Lower lobe of right lung (tissue), 2 donors: Measurements from ENCODE around the gene RBM28. TPM values are rescaled to one million over a fixed set of nuclear protein-coding genes. Genes with fewer than 3 reads are reported as not detected.

Experiments
- ATAC-seq, 2 donors: fragments of 200-7000 bp; cut with Tn5 transposase; one replicate each; pipeline ENCODE4 v1.9.1; 2020 to 2022; ENCODE audit warnings: mild to moderate bottlenecking in 2 of 2, moderate library complexity in 2 of 2
- DNase-seq: peaks from one replicate; pipeline ENCODE4 v3.0.0-alpha.2; 2020
- H3K27ac ChIP-seq: fragments of 200-600 bp; one replicate; pipeline ENCODE4 v1.8.0; 2022
- H3K27me3 ChIP-seq: fragments of 200-600 bp; one replicate; pipeline ENCODE4 v1.8.0; 2022; ENCODE audit warnings: low read depth
- H3K36me3 ChIP-seq: fragments of 200-600 bp; one replicate; pipeline ENCODE4 v1.8.0; 2022; ENCODE audit warnings: mild to moderate bottlenecking
- H3K4me1 ChIP-seq: fragments of 200-600 bp; one replicate; pipeline ENCODE4 v1.8.0; 2022
- H3K4me3 ChIP-seq: fragments of 200-600 bp; one replicate; pipeline ENCODE4 v1.8.0; 2022; ENCODE audit warnings: mild to moderate bottlenecking
- H3K9me3 ChIP-seq: fragments of 200-600 bp; one replicate; pipeline ENCODE4 v1.8.0; 2022
- intact Hi-C: fragments of 100-400 bp; cut with DNase I; formaldehyde crosslinking; loops from one replicate; pipeline ENCODE4 v1.11.0; 2022
- total RNA-seq: library from RNA; stranded (reverse); fragmentation: NEBNext Ultra II Directional; extraction: Animal tissue kit (Norgen Biotek cat#: 25700); gene quantifications from one replicate; pipeline ENCODE4 v1.2.1, GENCODE V29; 2021
- TF ChIP-seq, protein P1 (sequence below): fragments of 200-600 bp; IDR thresholded peaks from one replicate; pipeline ENCODE4 v1.8.0; 2022; ENCODE audit warnings: antibody characterized with exemption, mild to moderate bottlenecking
- donor health status: DM: no; HTN: yes; CAD: no; lungs with severe emphysema.

Gene RBM28
- total RNA-seq, 1 donor from 2014 or later: 26.9 TPM

DNA sequence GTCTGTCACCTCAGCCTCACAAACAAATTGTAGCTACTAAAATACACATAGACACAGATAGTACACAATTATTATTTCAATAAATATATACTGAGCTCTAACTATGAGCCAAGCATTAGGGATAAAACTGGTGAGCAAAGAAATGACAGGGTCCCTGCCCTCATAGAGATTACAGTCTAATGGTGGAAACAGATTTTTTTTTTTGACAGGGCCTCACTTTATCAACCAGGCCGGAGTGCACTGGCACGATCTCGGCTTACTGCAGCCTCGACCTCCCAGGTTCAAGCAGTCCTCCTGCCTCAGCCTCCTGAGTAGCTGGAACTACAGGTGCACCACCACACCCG, 695 bp upstream of the RBM28 start:
- DNase-seq (no peak), ATAC-seq (no peak)
- H3K4me1 ChIP-seq: peaks cover 31% of the 10 kb centered on the region
- intact Hi-C loops: no loop called here
- TF ChIP-seq, protein P1, sequence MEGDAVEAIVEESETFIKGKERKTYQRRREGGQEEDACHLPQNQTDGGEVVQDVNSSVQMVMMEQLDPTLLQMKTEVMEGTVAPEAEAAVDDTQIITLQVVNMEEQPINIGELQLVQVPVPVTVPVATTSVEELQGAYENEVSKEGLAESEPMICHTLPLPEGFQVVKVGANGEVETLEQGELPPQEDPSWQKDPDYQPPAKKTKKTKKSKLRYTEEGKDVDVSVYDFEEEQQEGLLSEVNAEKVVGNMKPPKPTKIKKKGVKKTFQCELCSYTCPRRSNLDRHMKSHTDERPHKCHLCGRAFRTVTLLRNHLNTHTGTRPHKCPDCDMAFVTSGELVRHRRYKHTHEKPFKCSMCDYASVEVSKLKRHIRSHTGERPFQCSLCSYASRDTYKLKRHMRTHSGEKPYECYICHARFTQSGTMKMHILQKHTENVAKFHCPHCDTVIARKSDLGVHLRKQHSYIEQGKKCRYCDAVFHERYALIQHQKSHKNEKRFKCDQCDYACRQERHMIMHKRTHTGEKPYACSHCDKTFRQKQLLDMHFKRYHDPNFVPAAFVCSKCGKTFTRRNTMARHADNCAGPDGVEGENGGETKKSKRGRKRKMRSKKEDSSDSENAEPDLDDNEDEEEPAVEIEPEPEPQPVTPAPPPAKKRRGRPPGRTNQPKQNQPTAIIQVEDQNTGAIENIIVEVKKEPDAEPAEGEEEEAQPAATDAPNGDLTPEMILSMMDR: no peak
- no peak overlapping the region for H3K27ac ChIP-seq
- H3K9me3 ChIP-seq: no peaks in the 10 kb centered on the region
- peaks cover 4% of the 10 kb centered on the region for H3K36me3 ChIP-seq
- H3K4me3 ChIP-seq: peak overlapping the region; percentile 73
- H3K27me3 ChIP-seq: no peaks in the 10 kb centered on the region

DNA sequence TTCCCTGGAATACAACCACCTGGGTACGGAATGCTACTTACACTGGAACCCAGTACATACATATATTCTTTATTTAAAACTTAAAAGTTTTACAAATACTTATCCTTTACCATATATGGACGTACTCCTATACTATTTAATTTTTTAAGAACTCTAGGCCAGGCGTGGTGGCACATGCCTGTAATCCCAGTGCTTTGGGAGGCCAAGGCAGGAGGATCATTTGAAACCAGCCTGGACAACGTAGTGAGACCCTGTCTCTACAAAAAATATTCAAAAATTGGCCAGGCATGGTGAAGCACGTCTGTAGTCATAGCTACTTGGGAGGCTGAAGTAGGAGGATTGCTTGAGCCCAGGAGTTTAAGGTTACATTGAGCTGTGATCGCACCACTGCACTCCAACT, 2.0 kb downstream of the RBM28 start:
- DNase-seq (no peak), ATAC-seq (no peak)
- peaks cover 31% of the 10 kb centered on the region for H3K4me1 ChIP-seq
- H3K9me3 ChIP-seq: no peaks in the 10 kb centered on the region
- H3K4me3 ChIP-seq: no peak overlapping the region
- no peaks in the 10 kb centered on the region for H3K27me3 ChIP-seq
- intact Hi-C loops: no loop called here
- H3K27ac ChIP-seq: no peak overlapping the region
- TF ChIP-seq, protein P1: no peak
- peaks cover 30% of the 10 kb centered on the region for H3K36me3 ChIP-seq

DNA sequence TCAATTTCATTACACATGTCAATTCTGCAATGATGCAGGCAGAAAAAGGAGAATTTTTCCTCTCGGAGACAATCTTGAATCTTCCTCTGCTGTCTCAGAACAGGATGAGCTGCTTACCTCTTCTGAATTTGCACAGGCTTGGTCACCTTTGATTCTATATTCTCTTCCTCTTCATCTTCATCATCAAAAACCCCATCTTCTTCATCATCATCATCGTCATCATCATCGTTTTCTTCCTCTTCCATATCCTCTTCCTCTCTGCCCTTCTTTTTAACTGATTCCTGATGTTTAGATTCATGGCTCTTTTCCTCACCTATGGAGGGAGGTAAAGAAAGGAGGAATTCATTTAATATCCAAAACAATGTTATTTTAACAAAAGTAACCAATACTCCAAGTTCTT, 8.0 kb downstream of the RBM28 start:
- peaks cover 90% of the 10 kb centered on the region for H3K36me3 ChIP-seq

DNA sequence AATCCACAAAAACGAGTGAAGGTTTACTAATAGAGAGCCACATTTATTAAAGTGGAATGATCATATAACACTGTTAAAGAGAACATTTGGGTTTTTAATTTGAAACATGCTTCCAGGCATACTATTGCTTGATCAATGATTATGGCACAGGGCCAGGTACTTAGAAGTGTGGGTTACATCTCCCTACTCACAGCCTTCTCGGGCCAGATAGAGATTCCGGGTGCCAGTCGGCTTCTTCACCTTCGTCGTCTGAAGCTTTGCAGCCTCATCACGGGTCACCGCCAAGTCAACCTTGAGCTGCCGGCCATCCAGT, 19.4 kb downstream of the RBM28 start:
- peaks cover 100% of the 10 kb centered on the region for H3K36me3 ChIP-seq
- intact Hi-C loops: no loop called here
- peaks cover 7% of the 10 kb centered on the region for H3K4me1 ChIP-seq
- no peaks in the 10 kb centered on the region for H3K27me3 ChIP-seq
- TF ChIP-seq, protein P1: no peak
- H3K4me3 ChIP-seq: no peak overlapping the region
- H3K27ac ChIP-seq: no peak overlapping the region
- DNase-seq (no peak), ATAC-seq (no peak)
- H3K9me3 ChIP-seq: no peaks in the 10 kb centered on the region

More for the DNA sequence above, 8.0 kb downstream of the RBM28 start:
- Histone ChIP-seq H3K27ac (no peak overlapping the region), H3K4me3 (no peak overlapping the region), H3K27me3 (no peaks in the 10 kb centered on the region), H3K9me3 (no peaks in the 10 kb centered on the region), H3K4me1 (peaks cover 3% of the 10 kb centered on the region)
- TF ChIP-seq, protein P1: no peak
- no peak for DNase-seq
- intact Hi-C loops: no loop called here
- no peak for ATAC-seq

DNA sequence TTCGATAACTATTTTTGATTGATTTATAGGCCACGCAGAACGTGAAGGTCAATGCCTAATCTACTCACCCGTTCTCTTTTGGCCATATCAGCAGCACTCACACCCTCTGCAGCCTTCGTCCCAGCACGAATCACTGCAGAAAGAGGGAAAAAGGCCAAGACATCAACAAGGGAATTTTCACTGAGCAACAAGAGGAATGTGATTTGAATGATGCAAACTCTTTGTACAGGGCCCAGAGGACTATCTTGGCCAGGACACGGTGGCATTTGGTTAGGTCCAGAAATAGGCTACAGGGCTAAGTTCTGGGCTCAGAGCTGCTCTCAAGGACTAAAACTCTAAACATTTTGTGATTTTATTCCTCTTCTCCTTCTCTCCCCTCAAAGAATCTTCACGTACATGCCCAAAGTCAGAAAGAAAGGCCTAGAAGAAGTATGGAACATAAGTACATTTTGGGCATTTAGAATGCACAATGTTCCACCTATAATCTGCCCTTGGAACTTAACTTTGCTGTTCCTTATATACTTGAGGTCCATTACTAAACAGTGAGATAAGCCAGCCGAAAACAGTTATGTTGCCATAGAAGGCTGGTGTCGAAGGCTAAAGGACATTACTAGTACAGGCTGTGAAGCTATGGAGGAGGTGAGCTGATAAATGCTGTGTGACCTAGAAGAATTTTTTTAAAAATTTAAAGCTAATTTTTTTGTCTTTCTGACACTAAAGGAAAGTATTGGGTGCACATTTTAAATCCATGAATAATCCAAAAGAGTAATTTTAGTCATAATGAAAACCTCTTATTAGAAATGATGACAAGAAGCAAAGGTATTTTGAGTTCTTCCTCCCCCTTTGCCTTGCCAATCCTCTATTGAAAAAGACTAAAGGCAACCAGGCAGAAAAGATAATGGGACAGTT, 20.0 kb downstream of the RBM28 start:
- H3K4me3 ChIP-seq: no peak overlapping the region
- H3K27me3 ChIP-seq: no peaks in the 10 kb centered on the region
- H3K4me1 ChIP-seq: peaks cover 7% of the 10 kb centered on the region
- H3K9me3 ChIP-seq: no peaks in the 10 kb centered on the region
- intact Hi-C loops: no loop called here
- H3K27ac ChIP-seq: no peak overlapping the region
- no peak for DNase-seq
- peaks cover 100% of the 10 kb centered on the region for H3K36me3 ChIP-seq
- TF ChIP-seq, protein P1: no peak
- peak in 1 of 2 donors; percentile 48 for ATAC-seq
